Measurements from ENCODE around the gene FBXO3.

GRCh38 chr11:33777906-33778305, 3.6 kb upstream of the FBXO3 start:
- TF ChIP-seq POLR2A (IDR thresholded peaks at IDR 0.05) = no peak
- no peak for TF ChIP-seq CTCF (IDR thresholded peaks at IDR 0.05)

Measured in esophagus squamous epithelium (tissue), 4 donors.